ENCODE measurements around the gene PPP1R15A.
"Not testable (repeated sequence)": the region's sequence is repeated elsewhere in the genome, so short reads cannot be mapped to it uniquely, and the experiment has no call there.

The PPP1R15A gene

GRCh38 chr19:48873476-48874302 is 1.5 kb downstream of the PPP1R15A start:
- Histone ChIP-seq H3K27ac (replicated peaks) (peak overlapping the region; percentile 98), H3K4me3 (replicated peaks; ENCODE audit: insufficient read depth, low read length) (peak overlapping the region; percentile 84), H3K27me3 (ENCODE audit: insufficient read depth, poor library complexity, severe bottlenecking) (no peaks in the 10 kb centered on the region)
- no peak for DNase-seq (ENCODE audit: low read depth in 1 of 2, low spot score in 1 of 2)
- no peak for TF ChIP-seq GABPA (IDR thresholded peaks at IDR 0.05; ENCODE audit: low read depth)
- no peak for TF ChIP-seq REST (IDR thresholded peaks at IDR 0.05; ENCODE audit: insufficient replicate concordance, low read depth)
- no peak for TF ChIP-seq CTCF (IDR thresholded peaks at IDR 0.05; ENCODE audit: insufficient read depth, low read length)
- TF ChIP-seq POLR2AphosphoS5 (IDR thresholded peaks at IDR 0.05; ENCODE audit: low read depth): no peak; the same call in 1 of the 2 replicates
- TF ChIP-seq SPI1 (IDR thresholded peaks at IDR 0.05; ENCODE audit: borderline replicate concordance, low read depth): no peak

- Histone ChIP-seq H3K4me3 (replicated peaks; ENCODE audit: insufficient read depth, low read length) (peak overlapping the region; percentile 84), H3K27ac (replicated peaks) (peak overlapping the region; percentile 98), H3K27me3 (ENCODE audit: insufficient read depth, poor library complexity, severe bottlenecking) (no peaks in the 10 kb centered on the region)
- TF ChIP-seq SPI1 (IDR thresholded peaks at IDR 0.05; ENCODE audit: borderline replicate concordance, low read depth) (0 out of 2 replicates have a peak, but pooled peaks have one; percentile 9), CTCF (IDR thresholded peaks at IDR 0.05; ENCODE audit: insufficient read depth, low read length) (no peak)
- peak; percentile 30 to 88 for DNase-seq (ENCODE audit: low read depth in 1 of 2, low spot score in 1 of 2)
Measured at GRCh38 chr19:48874303-48875135, 2.3 kb downstream of the PPP1R15A start.

GRCh38 chr19:48876043-48876981 is 4.1 kb downstream of the PPP1R15A start:
- H3K27ac ChIP-seq (replicated peaks): peak overlapping the region; percentile 98
- not testable (repeated sequence) for H3K27me3 ChIP-seq (ENCODE audit: insufficient read depth, poor library complexity, severe bottlenecking); DNase-seq (ENCODE audit: low read depth in 1 of 2, low spot score in 1 of 2)
- peak overlapping the region; percentile 84 for H3K4me3 ChIP-seq (replicated peaks; ENCODE audit: insufficient read depth, low read length)

- Histone ChIP-seq H3K4me3 (replicated peaks; ENCODE audit: insufficient read depth, low read length) (no peak overlapping the region), H3K27me3 (ENCODE audit: insufficient read depth, poor library complexity, severe bottlenecking) (no peaks in the 10 kb centered on the region), H3K27ac (replicated peaks) (no peak overlapping the region)
- TF ChIP-seq POLR2AphosphoS5 (IDR thresholded peaks at IDR 0.05; ENCODE audit: low read depth) (no peak), CTCF (IDR thresholded peaks at IDR 0.05; ENCODE audit: insufficient read depth, low read length) (no peak), GABPA (IDR thresholded peaks at IDR 0.05; ENCODE audit: low read depth) (no peak), SPI1 (IDR thresholded peaks at IDR 0.05; ENCODE audit: borderline replicate concordance, low read depth) (no peak), REST (IDR thresholded peaks at IDR 0.05; ENCODE audit: insufficient replicate concordance, low read depth) (no peak)
- DNase-seq (ENCODE audit: low read depth in 1 of 2, low spot score in 1 of 2): no peak
Measured at GRCh38 chr19:48877855-48878195, 5.6 kb downstream of the PPP1R15A start.
